HepG2 (cell line): ENCODE measurements around the gene CEBPG. TPM values are rescaled to one million over a fixed set of nuclear protein-coding genes. Genes with fewer than 3 reads are reported as not detected.

Experiments
- BRD4 ChIP-seq: sonication (generic); formaldehyde crosslinking; IDR thresholded peaks from 2 replicates; pipeline ENCODE4 v1.4.0; 2020; ENCODE audit warnings: missing genetic modification reagents
- DNMT3B ChIP-seq: conservative IDR thresholded peaks from 2 replicates; pipeline ENCODE4 v1.6.1; 2016; ENCODE audit warnings: missing biosample characterization, control low read depth
- EP300 ChIP-seq, 3 experiments: sonication (generic) in 1 of 3; formaldehyde crosslinking in 1 of 3; IDR thresholded peaks; 2 replicates each; pipeline versions ENCODE4 v1.5.1 to v1.6.1; 2011 to 2020; ENCODE audit warnings: low read depth in 2 of 3, low read length in 2 of 3, borderline replicate concordance in 1 of 3, improper control_type of control experiment in 1 of 3, mild to moderate bottlenecking in 1 of 3, missing genetic modification reagents in 1 of 3, moderate library complexity in 1 of 3
- HDAC6 ChIP-seq: fragments of 200-600 bp; sonication (generic); IDR thresholded peaks from 2 replicates; pipeline ENCODE4 v1.7.0; 2017; ENCODE audit warnings: mild to moderate bottlenecking, antibody characterized with exemption, low read length, low read depth
- HMG20A ChIP-seq: IDR thresholded peaks from 2 replicates; pipeline ENCODE4 v1.6.1; 2016; ENCODE audit warnings: borderline replicate concordance
- PHF5A ChIP-seq: IDR thresholded peaks from one replicate; pipeline ENCODE4 v1.6.1; 2018; ENCODE audit warnings: low read depth, missing genetic modification reagents; ENCODE audit not compliant: unreplicated experiment
- POLR2AphosphoS5 ChIP-seq: IDR thresholded peaks from 2 replicates; pipeline ENCODE4 v1.6.1; 2012; ENCODE audit warnings: low read depth, low read length
- SMARCC2 ChIP-seq: fragments of 450-650 bp; IDR thresholded peaks from 2 replicates; pipeline ENCODE4 v1.6.1; 2017; ENCODE audit warnings: antibody characterized with exemption, mild to moderate bottlenecking
- SMYD3 ChIP-seq: sonication (generic); formaldehyde crosslinking; IDR thresholded peaks from 2 replicates; pipeline ENCODE4 v1.8.1; 2023; ENCODE audit warnings: mild to moderate bottlenecking, missing genetic modification reagents
- ZNF292 ChIP-seq: sonication (generic); formaldehyde crosslinking; IDR thresholded peaks from 2 replicates; pipeline ENCODE4 v1.8.1; 2022; ENCODE audit warnings: mild to moderate bottlenecking, low read depth, missing genetic modification reagents, borderline replicate concordance
- ZNF33B ChIP-seq: sonication (generic); formaldehyde crosslinking; IDR thresholded peaks from 2 replicates; pipeline ENCODE4 v1.5.1; 2020; ENCODE audit warnings: mild to moderate bottlenecking, missing genetic modification reagents
- ZNF564 ChIP-seq: sonication (generic); formaldehyde crosslinking; IDR thresholded peaks from 2 replicates; pipeline ENCODE4 v1.8.1; 2023; ENCODE audit warnings: mild to moderate bottlenecking, missing genetic modification reagents
- ZNF614 ChIP-seq: IDR thresholded peaks from 2 replicates; pipeline ENCODE4 v1.6.1; 2018; ENCODE audit warnings: missing biosample characterization, missing genetic modification reagents, inconsistent platforms, borderline replicate concordance
- ZNF619 ChIP-seq: sonication (generic); formaldehyde crosslinking; IDR thresholded peaks from 2 replicates; pipeline ENCODE4 v1.4.0; 2020; ENCODE audit warnings: mild to moderate bottlenecking, missing genetic modification reagents
- ZNF850 ChIP-seq: sonication (generic); formaldehyde crosslinking; conservative IDR thresholded peaks from 2 replicates; pipeline ENCODE4 v1.9.0; 2021; ENCODE audit warnings: mild to moderate bottlenecking, missing genetic modification reagents
- ZNF878 ChIP-seq: sonication (generic); formaldehyde crosslinking; IDR thresholded peaks from 2 replicates; pipeline ENCODE4 v1.8.1; 2023; ENCODE audit warnings: mild to moderate bottlenecking, missing genetic modification reagents, moderate library complexity
- polyA plus RNA-seq, 8 experiments: library from polyadenylated mRNA; depleted of rRNA in 3 of 8; stranded (reverse) in 7 of 8; unstranded in 1 of 8; fragments of >200 nt; fragmentation: Illumina TruSeq in 4 of 8; extraction: Trizol in 4 of 8; gene quantifications; 2 replicates each; pipeline versions ENCODE4 v1.2.1 to v1.2.3, GENCODE V29; 2011 to 2016; ENCODE audit warnings: low read depth in 4 of 8, missing spikeins in 1 of 8, mixed read lengths in 1 of 8; ENCODE audit not compliant: insufficient read depth in 1 of 8
- total RNA-seq, 5 experiments: library from RNA; depleted of rRNA; stranded (reverse); fragments of >200 nt; fragmentation: Illumina TruSeq; extraction: Trizol; gene quantifications; 2 replicates each; pipeline ENCODE4 v1.2.3, GENCODE V29; 2016; ENCODE audit warnings: low read depth in 1 of 5
- TF ChIP-seq, protein P1 (sequence below): sonication (generic); formaldehyde crosslinking; IDR thresholded peaks from 2 replicates; pipeline ENCODE4 v1.9.0; 2021; ENCODE audit warnings: missing genetic modification reagents, borderline replicate concordance
- TF ChIP-seq, protein P2 (sequence below): sonication (generic); formaldehyde crosslinking; IDR thresholded peaks from 2 replicates; pipeline ENCODE4 v1.5.1; 2020; ENCODE audit warnings: mild to moderate bottlenecking, missing genetic modification reagents, borderline replicate concordance
- TF ChIP-seq, protein P3 (sequence below): sonication (generic); formaldehyde crosslinking; IDR thresholded peaks from 2 replicates; pipeline ENCODE4 v1.8.0; 2022; ENCODE audit warnings: mild to moderate bottlenecking, missing genetic modification reagents, moderate library complexity

The CEBPG gene
- total and polyA plus RNA-seq, 2 of the 13 experiments (the other 11 are each of a cell fraction or from before 2014, with no cell fraction given), result 25.7 to 34.3 TPM

GRCh38 chr19:33392341-33393285, 19.1 kb downstream of the CEBPG start (continued):
- TF ChIP-seq, protein P1, sequence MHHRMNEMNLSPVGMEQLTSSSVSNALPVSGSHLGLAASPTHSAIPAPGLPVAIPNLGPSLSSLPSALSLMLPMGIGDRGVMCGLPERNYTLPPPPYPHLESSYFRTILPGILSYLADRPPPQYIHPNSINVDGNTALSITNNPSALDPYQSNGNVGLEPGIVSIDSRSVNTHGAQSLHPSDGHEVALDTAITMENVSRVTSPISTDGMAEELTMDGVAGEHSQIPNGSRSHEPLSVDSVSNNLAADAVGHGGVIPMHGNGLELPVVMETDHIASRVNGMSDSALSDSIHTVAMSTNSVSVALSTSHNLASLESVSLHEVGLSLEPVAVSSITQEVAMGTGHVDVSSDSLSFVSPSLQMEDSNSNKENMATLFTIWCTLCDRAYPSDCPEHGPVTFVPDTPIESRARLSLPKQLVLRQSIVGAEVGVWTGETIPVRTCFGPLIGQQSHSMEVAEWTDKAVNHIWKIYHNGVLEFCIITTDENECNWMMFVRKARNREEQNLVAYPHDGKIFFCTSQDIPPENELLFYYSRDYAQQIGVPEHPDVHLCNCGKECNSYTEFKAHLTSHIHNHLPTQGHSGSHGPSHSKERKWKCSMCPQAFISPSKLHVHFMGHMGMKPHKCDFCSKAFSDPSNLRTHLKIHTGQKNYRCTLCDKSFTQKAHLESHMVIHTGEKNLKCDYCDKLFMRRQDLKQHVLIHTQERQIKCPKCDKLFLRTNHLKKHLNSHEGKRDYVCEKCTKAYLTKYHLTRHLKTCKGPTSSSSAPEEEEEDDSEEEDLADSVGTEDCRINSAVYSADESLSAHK, result peak; percentile 93; the same call in 1 of the 2 replicates
- TF ChIP-seq HMG20A (CRISPR knock-in tag), result peak; percentile 82
- TF ChIP-seq ZNF614, result peak; percentile 95; the same call in 1 of the 2 replicates
- TF ChIP-seq, protein P2, sequence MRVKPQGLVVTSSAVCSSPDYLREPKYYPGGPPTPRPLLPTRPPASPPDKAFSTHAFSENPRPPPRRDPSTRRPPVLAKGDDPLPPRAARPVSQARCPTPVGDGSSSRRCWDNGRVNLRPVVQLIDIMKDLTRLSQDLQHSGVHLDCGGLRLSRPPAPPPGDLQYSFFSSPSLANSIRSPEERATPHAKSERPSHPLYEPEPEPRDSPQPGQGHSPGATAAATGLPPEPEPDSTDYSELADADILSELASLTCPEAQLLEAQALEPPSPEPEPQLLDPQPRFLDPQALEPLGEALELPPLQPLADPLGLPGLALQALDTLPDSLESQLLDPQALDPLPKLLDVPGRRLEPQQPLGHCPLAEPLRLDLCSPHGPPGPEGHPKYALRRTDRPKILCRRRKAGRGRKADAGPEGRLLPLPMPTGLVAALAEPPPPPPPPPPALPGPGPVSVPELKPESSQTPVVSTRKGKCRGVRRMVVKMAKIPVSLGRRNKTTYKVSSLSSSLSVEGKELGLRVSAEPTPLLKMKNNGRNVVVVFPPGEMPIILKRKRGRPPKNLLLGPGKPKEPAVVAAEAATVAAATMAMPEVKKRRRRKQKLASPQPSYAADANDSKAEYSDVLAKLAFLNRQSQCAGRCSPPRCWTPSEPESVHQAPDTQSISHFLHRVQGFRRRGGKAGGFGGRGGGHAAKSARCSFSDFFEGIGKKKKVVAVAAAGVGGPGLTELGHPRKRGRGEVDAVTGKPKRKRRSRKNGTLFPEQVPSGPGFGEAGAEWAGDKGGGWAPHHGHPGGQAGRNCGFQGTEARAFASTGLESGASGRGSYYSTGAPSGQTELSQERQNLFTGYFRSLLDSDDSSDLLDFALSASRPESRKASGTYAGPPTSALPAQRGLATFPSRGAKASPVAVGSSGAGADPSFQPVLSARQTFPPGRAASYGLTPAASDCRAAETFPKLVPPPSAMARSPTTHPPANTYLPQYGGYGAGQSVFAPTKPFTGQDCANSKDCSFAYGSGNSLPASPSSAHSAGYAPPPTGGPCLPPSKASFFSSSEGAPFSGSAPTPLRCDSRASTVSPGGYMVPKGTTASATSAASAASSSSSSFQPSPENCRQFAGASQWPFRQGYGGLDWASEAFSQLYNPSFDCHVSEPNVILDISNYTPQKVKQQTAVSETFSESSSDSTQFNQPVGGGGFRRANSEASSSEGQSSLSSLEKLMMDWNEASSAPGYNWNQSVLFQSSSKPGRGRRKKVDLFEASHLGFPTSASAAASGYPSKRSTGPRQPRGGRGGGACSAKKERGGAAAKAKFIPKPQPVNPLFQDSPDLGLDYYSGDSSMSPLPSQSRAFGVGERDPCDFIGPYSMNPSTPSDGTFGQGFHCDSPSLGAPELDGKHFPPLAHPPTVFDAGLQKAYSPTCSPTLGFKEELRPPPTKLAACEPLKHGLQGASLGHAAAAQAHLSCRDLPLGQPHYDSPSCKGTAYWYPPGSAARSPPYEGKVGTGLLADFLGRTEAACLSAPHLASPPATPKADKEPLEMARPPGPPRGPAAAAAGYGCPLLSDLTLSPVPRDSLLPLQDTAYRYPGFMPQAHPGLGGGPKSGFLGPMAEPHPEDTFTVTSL (CRISPR knock-in tag), result peak; percentile 80; the same call in 1 of the 2 replicates
- peak; percentile 99 for TF ChIP-seq ZNF878 (CRISPR knock-in tag)
- TF ChIP-seq ZNF850 (CRISPR knock-in tag), result 0 out of 2 replicates have a peak, but pooled peaks have one; percentile 74
- peak; percentile 99 for TF ChIP-seq SMYD3 (CRISPR knock-in tag)
- TF ChIP-seq ZNF33B (CRISPR knock-in tag), result peak; percentile 100
- peak; percentile 98 for TF ChIP-seq BRD4 (CRISPR knock-in tag)
- peak; percentile 96 for TF ChIP-seq ZNF292 (CRISPR knock-in tag)
- TF ChIP-seq, protein P3, sequence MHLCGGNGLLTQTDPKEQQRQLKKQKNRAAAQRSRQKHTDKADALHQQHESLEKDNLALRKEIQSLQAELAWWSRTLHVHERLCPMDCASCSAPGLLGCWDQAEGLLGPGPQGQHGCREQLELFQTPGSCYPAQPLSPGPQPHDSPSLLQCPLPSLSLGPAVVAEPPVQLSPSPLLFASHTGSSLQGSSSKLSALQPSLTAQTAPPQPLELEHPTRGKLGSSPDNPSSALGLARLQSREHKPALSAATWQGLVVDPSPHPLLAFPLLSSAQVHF (CRISPR knock-in tag), result peak; percentile 94
- TF ChIP-seq EP300 (IDR thresholded peaks at IDR 0.05; ENCODE audit: low read depth in 2 of 2, low read length in 2 of 2), result peak in 1 of 2 experiments; percentile 75; a peak in 2 of 4 replicates
- TF ChIP-seq EP300 (CRISPR knock-in tag; IDR thresholded peaks at IDR 0.05; ENCODE audit: borderline replicate concordance), result peak; percentile 89
- peak; percentile 45 for TF ChIP-seq PHF5A (CRISPR knock-in tag)
- TF ChIP-seq SMARCC2, result no peak
- peak; percentile 79; the same call in 1 of the 2 replicates for TF ChIP-seq ZNF619 (CRISPR knock-in tag)
- TF ChIP-seq POLR2AphosphoS5, result peak; percentile 36; the same call in 1 of the 2 replicates
- no peak for TF ChIP-seq HDAC6
- TF ChIP-seq ZNF564 (CRISPR knock-in tag), result peak; percentile 98
- TF ChIP-seq DNMT3B (CRISPR knock-in tag), result peak; percentile 99
